Measurements from ENCODE around the gene TMTC1. TPM values are rescaled to one million over a fixed set of nuclear protein-coding genes. Genes with fewer than 3 reads are reported as not detected.

Gene TMTC1
- total RNA-seq, 1 experiment from 2014 or later = not detected

- H3K4me1 ChIP-seq = no peaks in the 10 kb centered on the region
- POLR2A ChIA-PET = no interaction called here
- no peaks in the 10 kb centered on the region for H3K36me3 Mint-ChIP-seq (ENCODE audit: insufficient read depth, unreplicated experiment)
These were observed 21.0 kb downstream of the TMTC1 start for GRCh38 chr12:29762637-29763300.

DNA sequence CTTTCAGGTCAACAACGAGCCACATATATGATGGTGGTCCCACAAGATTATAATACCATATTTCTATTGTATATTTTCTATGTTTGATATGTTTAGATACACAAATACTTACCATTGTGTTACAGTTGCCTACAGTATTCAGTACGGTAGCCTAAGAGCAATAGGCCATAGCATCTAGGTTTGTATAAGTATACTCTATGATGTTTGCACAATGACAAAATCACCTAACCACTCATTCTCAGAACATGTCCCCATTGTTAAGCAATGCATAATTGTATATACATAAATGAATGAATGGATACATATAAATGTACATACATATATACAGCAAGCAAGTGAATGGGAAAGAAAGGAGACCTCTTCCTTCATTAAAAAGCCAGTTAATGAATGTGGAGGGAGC is 23.8 kb downstream of the TMTC1 start:
- Histone ChIP-seq H3K9me3 (no peaks in the 10 kb centered on the region; the same call in 1 of the 2 replicates), H3K4me1 (no peaks in the 10 kb centered on the region), H3K4me3 (ENCODE audit: low read depth, low read length) (no peak overlapping the region), H3K27me3 (replicated peaks; ENCODE audit: control insufficient read depth, insufficient read depth, low read length) (no peaks in the 10 kb centered on the region), H3K36me3 (ENCODE audit: control insufficient read depth, insufficient read depth, low read length) (no peaks in the 10 kb centered on the region)
- Mint-ChIP-seq H3K9me3 (ENCODE audit: unreplicated experiment) (no peaks in the 10 kb centered on the region), H3K27ac (ENCODE audit: unreplicated experiment) (no peak overlapping the region), H3K27me3 (ENCODE audit: insufficient read depth, unreplicated experiment) (no peaks in the 10 kb centered on the region), H3K4me1 (ENCODE audit: low read depth, unreplicated experiment) (no peaks in the 10 kb centered on the region), H3K4me3 (ENCODE audit: unreplicated experiment) (no peak overlapping the region), H3K36me3 (ENCODE audit: insufficient read depth, unreplicated experiment) (no peaks in the 10 kb centered on the region)
- no TSS peak for BruUV-seq (replicated peaks)
- intact Hi-C loops (cut with micrococcal nuclease; ENCODE audit: unreplicated experiment) = no loop called here
- POLR2A ChIA-PET = no interaction called here
- CTCF ChIA-PET = no interaction called here
- no peak for DNase-seq
- TF ChIP-seq CTCF (IDR thresholded peaks at IDR 0.05; ENCODE audit: insufficient read depth in 1 of 2, low read depth in 1 of 2, low read length in 1 of 2, severe bottlenecking in 1 of 2, unreplicated experiment in 1 of 2) = no peak

More at GRCh38 chr12:29762637-29763300, 21.0 kb downstream of the TMTC1 start:
- Mint-ChIP-seq H3K27me3 (ENCODE audit: insufficient read depth, unreplicated experiment) (no peaks in the 10 kb centered on the region), H3K4me3 (ENCODE audit: unreplicated experiment) (no peak overlapping the region), H3K27ac (ENCODE audit: unreplicated experiment) (no peak overlapping the region), H3K9me3 (ENCODE audit: unreplicated experiment) (no peaks in the 10 kb centered on the region), H3K4me1 (ENCODE audit: low read depth, unreplicated experiment) (no peaks in the 10 kb centered on the region)
- no peaks in the 10 kb centered on the region for H3K27me3 ChIP-seq (replicated peaks; ENCODE audit: control insufficient read depth, insufficient read depth, low read length)
- no peak for TF ChIP-seq CTCF (IDR thresholded peaks at IDR 0.05; ENCODE audit: insufficient read depth in 1 of 2, low read depth in 1 of 2, low read length in 1 of 2, severe bottlenecking in 1 of 2, unreplicated experiment in 1 of 2)
- no peaks in the 10 kb centered on the region for H3K36me3 ChIP-seq (ENCODE audit: control insufficient read depth, insufficient read depth, low read length)
- intact Hi-C loops (cut with micrococcal nuclease; ENCODE audit: unreplicated experiment) = no loop called here
- CTCF ChIA-PET = interaction anchor here (0.6 kb wide), 1 partner anchor 371 kb away, joined by 3 read pairs; no protein-coding TSS in a partner anchor
- no peak for DNase-seq
- no peaks in the 10 kb centered on the region; the same call in 1 of the 2 replicates for H3K9me3 ChIP-seq
- no TSS peak for BruUV-seq (replicated peaks)
- H3K4me3 ChIP-seq (ENCODE audit: low read depth, low read length) = no peak overlapping the region

GRCh38 chr12:29756741-29757390 is 26.9 kb downstream of the TMTC1 start:
- Histone ChIP-seq H3K27me3 (replicated peaks; ENCODE audit: control insufficient read depth, insufficient read depth, low read length) (no peaks in the 10 kb centered on the region; the same call in 1 of the 2 replicates), H3K4me1 (no peaks in the 10 kb centered on the region), H3K36me3 (ENCODE audit: control insufficient read depth, insufficient read depth, low read length) (no peaks in the 10 kb centered on the region), H3K9me3 (no peaks in the 10 kb centered on the region; the same call in 1 of the 2 replicates), H3K4me3 (ENCODE audit: low read depth, low read length) (no peak overlapping the region)
- Mint-ChIP-seq H3K27me3 (ENCODE audit: insufficient read depth, unreplicated experiment) (no peaks in the 10 kb centered on the region), H3K4me1 (ENCODE audit: low read depth, unreplicated experiment) (no peaks in the 10 kb centered on the region), H3K9me3 (ENCODE audit: unreplicated experiment) (no peaks in the 10 kb centered on the region), H3K4me3 (ENCODE audit: unreplicated experiment) (no peak overlapping the region), H3K36me3 (ENCODE audit: insufficient read depth, unreplicated experiment) (no peaks in the 10 kb centered on the region), H3K27ac (ENCODE audit: unreplicated experiment) (no peak overlapping the region)
- DNase-seq = no peak
- BruUV-seq (replicated peaks) = no TSS peak
- TF ChIP-seq CTCF (IDR thresholded peaks at IDR 0.05; ENCODE audit: insufficient read depth in 1 of 2, low read depth in 1 of 2, low read length in 1 of 2, severe bottlenecking in 1 of 2, unreplicated experiment in 1 of 2) = no peak
- CTCF ChIA-PET = no interaction called here
- intact Hi-C loops (cut with micrococcal nuclease; ENCODE audit: unreplicated experiment) = no loop called here
- POLR2A ChIA-PET = no interaction called here
